Esophagus muscularis mucosa (tissue), 4 donors: ENCODE measurements around the gene BNC2. TPM values are rescaled to one million over a fixed set of nuclear protein-coding genes. Genes with fewer than 3 reads are reported as not detected.

Source experiments
- DNase-seq: peaks from one replicate; pipeline ENCODE4 v3.0.0-alpha.2; 2017; ENCODE audit errors: extremely low spot score
- H3K27ac ChIP-seq, 4 donors: fragments of 200-600 bp; sonication (generic); replicated peaks in 1 of 4; 1 replicate in 3 of 4; 2 replicates in 1 of 4; pipeline ENCODE4 v1.5.1; 2016 to 2019; ENCODE audit warnings: mild to moderate bottlenecking in 1 of 4
- H3K27me3 ChIP-seq, 4 donors: fragments of 200-600 bp; sonication (generic); one replicate each; pipeline versions ENCODE4 v1.5.1 to v1.6.0; 2016 to 2019
- H3K36me3 ChIP-seq, 4 donors: fragments of 200-600 bp; sonication (generic); one replicate each; pipeline ENCODE4 v1.5.1; 2016 to 2019
- H3K4me1 ChIP-seq, 4 donors: fragments of 200-600 bp; sonication (generic); one replicate each; pipeline ENCODE4 v1.5.1; 2016 to 2019
- H3K4me3 ChIP-seq, 4 donors: fragments of 200-600 bp; sonication (generic); 1 replicate in 2 of 4; 2 replicates in 2 of 4; pipeline ENCODE4 v1.5.1; 2016 to 2019; ENCODE audit warnings: mild to moderate bottlenecking in 4 of 4, moderate library complexity in 1 of 4
- H3K9me3 ChIP-seq, 4 donors: fragments of 200-600 bp; sonication (generic); 1 replicate in 3 of 4; 2 replicates in 1 of 4; pipeline ENCODE4 v1.5.1; 2016 to 2019
- EP300 ChIP-seq: sonication (generic); formaldehyde crosslinking; IDR thresholded peaks from one replicate; pipeline ENCODE4 v1.6.1; 2017; ENCODE audit warnings: antibody characterized with exemption
- POLR2A ChIP-seq: fragments of 450-650 bp; IDR thresholded peaks from one replicate; pipeline ENCODE4 v1.6.1; 2017; ENCODE audit warnings: antibody characterized with exemption, moderate library complexity, mild to moderate bottlenecking, low read depth
- POLR2AphosphoS5 ChIP-seq, 2 donors: sonication (generic); formaldehyde crosslinking; IDR thresholded peaks; one replicate each; pipeline ENCODE4 v1.6.1; 2017; ENCODE audit warnings: antibody characterized with exemption in 2 of 2
- WGBS: methylation state at CpG from one replicate; pipeline ENCODE4 v1.1.5; 2018; 5-methylcytosine and 5-hydroxymethylcytosine counted together
- intact Hi-C: fragments of 100-400 bp; cut with DNase I; formaldehyde crosslinking; loops from one replicate; pipeline ENCODE4 v1.15.1; 2023
- total RNA-seq, 4 donors: library from RNA; depleted of rRNA; stranded (reverse); fragments of >200 nt; gene quantifications; one replicate each; pipeline versions ENCODE4 v1.1.0 to v1.2.1, GENCODE V29; 2016
- TF ChIP-seq, protein P1 (sequence below), 3 experiments: fragments of 200-600 bp in 2 of 3; fragments of 450-650 bp in 1 of 3; sonication (generic) in 2 of 3; IDR thresholded peaks; one replicate each; pipeline ENCODE4 v1.5.1; 2017 to 2019; ENCODE audit warnings: antibody characterized with exemption in 3 of 3, mild to moderate bottlenecking in 2 of 3, moderate library complexity in 1 of 3

BNC2 gene
- total RNA-seq, 4 donors from 2014 or later, result 95.3 to 138 (median 123) TPM

DNA sequence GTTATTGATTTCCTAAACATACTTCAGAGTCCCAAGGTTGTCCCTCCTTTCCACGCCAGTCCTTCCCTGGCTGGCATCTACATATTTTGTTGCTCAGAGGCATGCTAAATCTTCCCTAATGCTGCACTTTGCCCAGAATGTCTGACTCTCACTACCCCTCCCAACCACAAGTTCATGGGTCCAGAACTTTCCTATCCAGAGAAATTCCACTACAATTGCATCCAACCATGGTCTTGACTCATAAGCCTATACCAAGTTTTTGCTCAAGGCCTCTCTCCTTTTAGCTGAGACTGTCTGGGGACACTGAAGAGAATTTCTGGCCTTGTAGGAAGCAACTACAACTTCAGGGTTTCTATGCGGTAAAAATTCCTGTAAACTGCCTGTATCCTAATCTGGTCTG, 206.3 kb downstream of the BNC2 start:
- WGBS, result 100% methylated on average over 2 of the region's 2 CpGs
- Histone ChIP-seq H3K27ac (no peak overlapping the region), H3K36me3 (no peaks in the 10 kb centered on the region), H3K27me3 (no peaks in the 10 kb centered on the region), H3K9me3 (no peaks in the 10 kb centered on the region), H3K4me3 (no peak overlapping the region), H3K4me1 (peaks cover 0 to 7% (median 0%) of the 10 kb centered on the region in 4 donors)
- no peak for DNase-seq
- intact Hi-C loops, result no loop called here
- TF ChIP-seq, protein P1, sequence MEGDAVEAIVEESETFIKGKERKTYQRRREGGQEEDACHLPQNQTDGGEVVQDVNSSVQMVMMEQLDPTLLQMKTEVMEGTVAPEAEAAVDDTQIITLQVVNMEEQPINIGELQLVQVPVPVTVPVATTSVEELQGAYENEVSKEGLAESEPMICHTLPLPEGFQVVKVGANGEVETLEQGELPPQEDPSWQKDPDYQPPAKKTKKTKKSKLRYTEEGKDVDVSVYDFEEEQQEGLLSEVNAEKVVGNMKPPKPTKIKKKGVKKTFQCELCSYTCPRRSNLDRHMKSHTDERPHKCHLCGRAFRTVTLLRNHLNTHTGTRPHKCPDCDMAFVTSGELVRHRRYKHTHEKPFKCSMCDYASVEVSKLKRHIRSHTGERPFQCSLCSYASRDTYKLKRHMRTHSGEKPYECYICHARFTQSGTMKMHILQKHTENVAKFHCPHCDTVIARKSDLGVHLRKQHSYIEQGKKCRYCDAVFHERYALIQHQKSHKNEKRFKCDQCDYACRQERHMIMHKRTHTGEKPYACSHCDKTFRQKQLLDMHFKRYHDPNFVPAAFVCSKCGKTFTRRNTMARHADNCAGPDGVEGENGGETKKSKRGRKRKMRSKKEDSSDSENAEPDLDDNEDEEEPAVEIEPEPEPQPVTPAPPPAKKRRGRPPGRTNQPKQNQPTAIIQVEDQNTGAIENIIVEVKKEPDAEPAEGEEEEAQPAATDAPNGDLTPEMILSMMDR (IDR thresholded peaks at IDR 0.05), result no peak
- TF ChIP-seq POLR2A, result no peak
- no peak for TF ChIP-seq EP300
- TF ChIP-seq POLR2AphosphoS5 (IDR thresholded peaks at IDR 0.05), result no peak

- Histone ChIP-seq H3K4me3 (no peak overlapping the region), H3K27ac (no peak overlapping the region), H3K9me3 (no peaks in the 10 kb centered on the region), H3K4me1 (peaks cover 0 to 19% (median 6%) of the 10 kb centered on the region in 4 donors), H3K36me3 (no peaks in the 10 kb centered on the region), H3K27me3 (no peaks in the 10 kb centered on the region)
- intact Hi-C loops, result no loop called here
- WGBS, result 81% methylated on average over 1 of the region's 1 CpG
- TF ChIP-seq POLR2A, result no peak
- no peak for TF ChIP-seq EP300
- no peak for TF ChIP-seq POLR2AphosphoS5 (IDR thresholded peaks at IDR 0.05)
- TF ChIP-seq, protein P1 (IDR thresholded peaks at IDR 0.05), result no peak
- DNase-seq, result no peak
Observed at GRCh38 chr9:16661816-16662215, 208.7 kb downstream of the BNC2 start.

DNA sequence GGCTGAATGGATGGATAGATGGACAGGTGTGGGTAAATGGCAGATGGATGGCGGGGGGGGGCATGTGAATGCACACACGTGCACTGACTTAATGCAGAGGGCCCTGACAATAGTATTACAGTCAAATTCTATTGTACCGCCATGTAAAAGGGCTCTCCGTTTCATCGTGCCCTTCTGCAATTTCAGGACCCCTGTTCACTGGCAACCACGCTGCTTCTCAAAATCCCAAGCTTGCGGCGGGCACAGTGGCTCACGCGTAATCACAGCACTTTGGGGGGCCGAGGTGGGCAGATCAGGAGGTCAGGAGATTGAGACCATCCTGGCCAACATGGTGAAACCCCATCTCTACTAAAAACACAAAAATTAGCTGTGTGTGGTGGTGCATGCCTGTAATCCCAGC, 211.4 kb downstream of the BNC2 start:
- H3K9me3 ChIP-seq, result no peaks in the 10 kb centered on the region
- no peaks in the 10 kb centered on the region for H3K36me3 ChIP-seq
- 91% methylated on average over 11 of the region's 11 CpGs for WGBS
- H3K27ac ChIP-seq, result no peak overlapping the region
- H3K27me3 ChIP-seq, result no peaks in the 10 kb centered on the region
- peaks cover 0 to 43% (median 25%) of the 10 kb centered on the region in 4 donors for H3K4me1 ChIP-seq
- no peak for DNase-seq
- intact Hi-C loops, result no loop called here
- TF ChIP-seq POLR2A, result no peak
- TF ChIP-seq, protein P1 (IDR thresholded peaks at IDR 0.05), result no peak
- no peak overlapping the region for H3K4me3 ChIP-seq

DNA sequence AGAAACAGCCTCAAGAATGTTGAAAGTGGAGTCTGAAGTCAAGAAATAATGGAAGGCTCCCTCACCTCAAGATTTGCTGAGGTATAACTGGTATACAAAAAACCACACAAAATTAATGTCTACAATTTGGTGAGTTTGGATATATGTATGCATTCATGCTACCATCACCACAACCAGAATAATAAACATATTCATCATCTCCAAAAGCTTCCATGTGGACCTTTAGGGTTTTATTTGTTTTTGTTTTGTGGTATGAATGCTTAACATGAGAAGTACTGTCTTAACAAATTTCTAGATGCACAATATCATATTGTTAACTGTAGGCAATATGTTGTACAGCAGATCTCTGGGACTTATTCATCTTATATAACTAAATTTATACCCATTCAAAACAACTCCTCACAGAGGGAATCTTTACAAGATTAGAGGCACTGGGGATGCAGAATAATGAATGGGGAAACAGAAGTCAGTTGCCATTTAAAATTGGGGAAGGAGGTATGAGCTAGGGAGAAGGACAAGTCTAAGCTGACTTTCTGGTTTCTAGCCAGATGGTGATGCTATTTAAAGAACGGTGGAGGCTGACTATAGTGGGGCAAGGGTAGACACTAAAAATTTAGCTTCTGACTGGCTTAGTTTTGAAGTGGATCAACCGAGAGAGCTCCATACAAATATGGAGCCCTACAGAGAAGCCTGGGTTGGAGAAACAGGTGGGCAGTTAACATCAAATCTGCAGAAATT, 213.9 kb downstream of the BNC2 start:
- TF ChIP-seq, protein P1 (IDR thresholded peaks at IDR 0.05), result no peak
- TF ChIP-seq POLR2AphosphoS5 (IDR thresholded peaks at IDR 0.05), result no peak
- no peak for TF ChIP-seq POLR2A
- no peak for TF ChIP-seq EP300
- Histone ChIP-seq H3K4me3 (no peak overlapping the region), H3K4me1 (peaks cover 0 to 61% (median 50%) of the 10 kb centered on the region in 4 donors), H3K9me3 (no peaks in the 10 kb centered on the region), H3K36me3 (no peaks in the 10 kb centered on the region), H3K27ac (peak overlapping the region in 1 of 4 donors; percentile 3), H3K27me3 (no peaks in the 10 kb centered on the region)
- 60% methylated on average over 2 of the region's 2 CpGs for WGBS
- intact Hi-C loops, result no loop called here
- DNase-seq, result no peak
